K562 (cell line): ENCODE data around the gene SH3PXD2B. TPM values are rescaled to one million over a fixed set of nuclear protein-coding genes. Genes with fewer than 3 reads are reported as not detected.

Experiments used
- ATAC-seq: fragments of 200-7000 bp; cut with Tn5 transposase; 3 replicates; pipeline ENCODE4 v1.9.1; 2020; ENCODE audit warnings: moderate library complexity
- BruUV-seq: library from RNA; stranded (reverse); fragments of 400-500 nt; replicated peaks from 2 replicates; lab custom pipeline; 2021; lab: Mats Ljungman, UMichigan
- CTCF ChIA-PET: fragments of 300-600 bp; formaldehyde crosslinking; extraction: SDS; loops from one replicate; lab custom pipeline; 2021; ENCODE audit warnings: low intra/inter-chr PET ratio; lab: Yijun Ruan, JAX
- POLR2A ChIA-PET: fragments of 300-600, 350-650 bp; sonication (Branson Sonifier 250); formaldehyde crosslinking; extraction: SDS; loops from one replicate; lab custom pipeline; 2021; ENCODE audit warnings: antibody characterized with exemption, inconsistent platforms; lab: Yijun Ruan, JAX
- DNase-seq, 4 experiments: peaks; one replicate each; pipeline versions ENCODE4 v3.0.0 to v3.0.0-alpha.2; 2011 to 2018; ENCODE audit warnings: low spot score in 3 of 4, mixed read lengths in 3 of 4; ENCODE audit errors: extremely low read depth in 1 of 4
- FAIRE-seq: peaks from 2 replicates; lab custom pipeline; 2011; peaks lifted over from hg19 to GRCh38; lab: Jason Lieb, UNC
- H2AFZ ChIP-seq: 2 replicates; pipeline ENCODE4 v1.6.0; 2011; ENCODE audit warnings: low read depth, low read length, control low read depth, inconsistent platforms
- H3K27ac ChIP-seq: fragments of 200-600 bp; 3 replicates; pipeline ENCODE4 v1.8.0; 2011; ENCODE audit warnings: low read depth, mild to moderate bottlenecking, control low read depth, inconsistent platforms, low read length, moderate library complexity, mixed read lengths; ENCODE audit errors: extremely low read depth
- H3K27me3 ChIP-seq, 2 experiments: fragments of 300-600 bp in 1 of 2; 2 replicates in 1 of 2; 3 replicates in 1 of 2; pipeline versions ENCODE4 v1.6.0 to v1.8.0; 2011; ENCODE audit warnings: inconsistent platforms in 2 of 2, low read length in 2 of 2, mild to moderate bottlenecking in 1 of 2, mixed read lengths in 1 of 2, moderate library complexity in 1 of 2; ENCODE audit not compliant: control insufficient read depth in 2 of 2, insufficient read depth in 2 of 2
- H3K36me3 ChIP-seq: fragments of 300-600 bp; 3 replicates; pipeline ENCODE4 v1.8.0; 2011; ENCODE audit warnings: mild to moderate bottlenecking, low read length, inconsistent platforms; ENCODE audit not compliant: control insufficient read depth, insufficient read depth
- H3K4me1 ChIP-seq, 2 experiments: fragments of 200-600 bp in 1 of 2; replicated peaks in 1 of 2; 2 replicates in 1 of 2; 3 replicates in 1 of 2; pipeline versions ENCODE4 v1.5.1 to v1.8.0; 2011; ENCODE audit warnings: inconsistent platforms in 2 of 2, low read length in 2 of 2, mild to moderate bottlenecking in 1 of 2, mixed read lengths in 1 of 2, moderate library complexity in 1 of 2; ENCODE audit not compliant: control insufficient read depth in 2 of 2, insufficient read depth in 2 of 2
- H3K4me2 ChIP-seq: 2 replicates; pipeline ENCODE4 v1.6.1; 2011; ENCODE audit warnings: low read length, control low read depth, inconsistent platforms, mixed read lengths; ENCODE audit not compliant: insufficient read depth
- H3K4me3 ChIP-seq: fragments of 200-600 bp; sonication (generic), shearing (Covaris generic); 2 replicates; pipeline ENCODE4 v1.5.1; 2016; ENCODE audit warnings: control low read depth, inconsistent platforms
- H3K79me2 ChIP-seq: fragments of 200-600 bp; 3 replicates; pipeline ENCODE4 v1.8.0; 2011; ENCODE audit warnings: low read length, inconsistent platforms; ENCODE audit not compliant: control insufficient read depth, insufficient read depth
- H3K9ac ChIP-seq, 2 experiments: 2 replicates each; pipeline versions ENCODE4 v1.6.0 to v1.6.1; 2011; ENCODE audit warnings: low read depth in 2 of 2, low read length in 2 of 2, control low read depth in 1 of 2, inconsistent platforms in 1 of 2, mild to moderate bottlenecking in 1 of 2, mixed read lengths in 1 of 2; ENCODE audit not compliant: insufficient read depth in 1 of 2
- H3K9me1 ChIP-seq: one replicate; pipeline ENCODE4 v1.6.0; 2011; ENCODE audit warnings: inconsistent platforms, mild to moderate bottlenecking, low read length, moderate library complexity; ENCODE audit not compliant: control insufficient read depth, insufficient read depth
- H3K9me3 ChIP-seq: replicated peaks from 2 replicates; pipeline ENCODE4 v1.5.1; 2011; ENCODE audit warnings: low read depth, low read length, inconsistent platforms; ENCODE audit not compliant: control insufficient read depth, insufficient read depth
- H4K20me1 ChIP-seq: replicated peaks from 2 replicates; pipeline ENCODE4 v1.6.1; 2011; ENCODE audit warnings: low read length, inconsistent platforms, mixed read lengths; ENCODE audit not compliant: control insufficient read depth, insufficient read depth
- CGGBP1 ChIP-seq: fragments of 250-450 bp; sonication (Bioruptor Pico); IDR thresholded peaks from 2 replicates; pipeline ENCODE4 v1.9.0; 2021; ENCODE audit warnings: mild to moderate bottlenecking
- CHD4 ChIP-seq: fragments of 200-600 bp; sonication (generic); IDR thresholded peaks from 3 replicates; pipeline ENCODE4 v1.6.1; 2012; ENCODE audit warnings: low read depth, mild to moderate bottlenecking, mixed read lengths, low read length, inconsistent platforms; ENCODE audit not compliant: insufficient read depth, insufficient replicate concordance, poor library complexity, severe bottlenecking
- CTCFL ChIP-seq: IDR thresholded peaks from 2 replicates; pipeline ENCODE4 v1.6.1; 2011; ENCODE audit warnings: borderline replicate concordance, low read depth, mild to moderate bottlenecking, moderate library complexity, low read length; ENCODE audit not compliant: insufficient read depth, poor library complexity, severe bottlenecking
- FOSL1 ChIP-seq: fragments of 200-800 bp; sonication (Bioruptor generic); conservative IDR thresholded peaks from 2 replicates; pipeline ENCODE4 v1.6.1; 2016; ENCODE audit warnings: missing genetic modification characterization, missing compliant biosample characterization
- JUND ChIP-seq, 2 experiments: IDR thresholded peaks; 2 replicates in 1 of 2; 3 replicates in 1 of 2; pipeline ENCODE4 v1.6.1; 2011; ENCODE audit warnings: borderline replicate concordance in 2 of 2, low read depth in 2 of 2, low read length in 2 of 2, improper control_type of control experiment in 1 of 2, missing biosample characterization in 1 of 2, missing genetic modification characterization in 1 of 2, missing genetic modification reagents in 1 of 2
- MEIS2 ChIP-seq: fragments of 450-650 bp; IDR thresholded peaks from 2 replicates; pipeline ENCODE4 v1.6.1; 2014; ENCODE audit warnings: mild to moderate bottlenecking; ENCODE audit not compliant: partially characterized antibody
- NFE2 ChIP-seq: IDR thresholded peaks from 2 replicates; pipeline ENCODE4 v1.6.1; 2014; ENCODE audit warnings: antibody characterized with exemption, low read depth
- POU5F1 ChIP-seq: fragments of 150-350 bp; IDR thresholded peaks from 2 replicates; pipeline ENCODE4 v1.6.1; 2014; ENCODE audit warnings: borderline replicate concordance, low read length, low read depth, mild to moderate bottlenecking; ENCODE audit not compliant: partially characterized antibody
- RBM14 ChIP-seq: fragments of 200-400 bp; formaldehyde crosslinking; IDR thresholded peaks from 2 replicates; pipeline ENCODE4 v1.6.1; 2018; ENCODE audit warnings: low read depth, mild to moderate bottlenecking, low read length, moderate library complexity, borderline replicate concordance; ENCODE audit not compliant: insufficient read depth
- ZNF133 ChIP-seq: fragments of 250-450 bp; sonication (Bioruptor Pico); IDR thresholded peaks from 2 replicates; pipeline ENCODE4 v1.4.0; 2020; ENCODE audit warnings: mild to moderate bottlenecking
- ZNF212 ChIP-seq: fragments of 450-650 bp; formaldehyde crosslinking; IDR thresholded peaks from 2 replicates; pipeline ENCODE4 v1.4.0; 2020; ENCODE audit warnings: mild to moderate bottlenecking
- WGBS: fragments of 100-300 bp; shearing (Covaris generic); methylation state at CpG from one replicate; pipeline ENCODE4 v1.1.6; 2016; ENCODE audit warnings: low coverage, mixed read lengths; ENCODE audit not compliant: insufficient coverage; ENCODE audit errors: missing lambda C conversion rate; 5-methylcytosine and 5-hydroxymethylcytosine counted together
- in situ Hi-C: fragments of 300-500 bp; cut with MboI; formaldehyde crosslinking; loops from 4 replicates; pipeline ENCODE4 v1.15.0; 2018; ENCODE audit warnings: inconsistent platforms, mixed read lengths
- intact Hi-C: fragments of 100-400 bp; cut with micrococcal nuclease; formaldehyde crosslinking; loops from 2 replicates; pipeline ENCODE4 v1.14.2; 2022
- polyA plus RNA-seq, 8 experiments: library from polyadenylated mRNA; depleted of rRNA in 4 of 8; stranded (reverse) in 5 of 8; unstranded in 3 of 8; fragments of >200 nt; fragmentation: Nextera tagmentation in 2 of 8; fragmentation: Illumina TruSeq in 1 of 8; extraction: Ambion mirVana in 2 of 8; extraction: Trizol in 1 of 8; gene quantifications; 2 replicates each; pipeline versions ENCODE4 v1.2.1 to v1.2.3, GENCODE V29; 2011 to 2014; ENCODE audit warnings: inconsistent platforms in 1 of 8, missing spikeins in 1 of 8
- total RNA-seq, 7 experiments: library from RNA; depleted of rRNA in 6 of 7; stranded (reverse); fragments of >200 nt in 6 of 7; fragmentation: Illumina TruSeq in 2 of 7; extraction: Trizol in 2 of 7; gene quantifications; 2 replicates each; pipeline versions ENCODE4 v1.2.1 to v1.2.3, GENCODE V29; 2011 to 2021; ENCODE audit warnings: low replicate concordance in 1 of 7

Gene SH3PXD2B
- total and polyA plus RNA-seq, 9 of the 15 experiments (the other 6 are each of a cell fraction or from before 2014, with no cell fraction given), result 0.04 to 0.66 (median 0.19) TPM

GRCh38 chr5:172299916-172300439, 154.3 kb downstream of the SH3PXD2B start:
- intact Hi-C loops, result loop anchor here (10.0 kb wide), 1 partner anchor 385 kb away; no protein-coding TSS in a partner anchor
- no peaks in the 10 kb centered on the region for H4K20me1 ChIP-seq
- H3K9me1 ChIP-seq, result no peaks in the 10 kb centered on the region
- CTCF ChIA-PET, result no interaction called here
- no peak for TF ChIP-seq CHD4
- no peak for TF ChIP-seq CTCFL
- no peak for TF ChIP-seq MEIS2
- TF ChIP-seq FOSL1, result peak; percentile 62
- TF ChIP-seq ZNF212, result no peak
- TF ChIP-seq RBM14, result no peak
- TF ChIP-seq POU5F1, result no peak
- no peak for TF ChIP-seq ZNF133 (CRISPR knock-in tag)
- no peak for TF ChIP-seq NFE2
- TF ChIP-seq CGGBP1, result no peak
- TF ChIP-seq JUND (IDR thresholded peaks at IDR 0.05; ENCODE audit: borderline replicate concordance, low read depth, low read length), result peak; percentile 30; the same call in 1 of the 2 replicates
- no peak for TF ChIP-seq JUND (tag; IDR thresholded peaks at IDR 0.05; ENCODE audit: borderline replicate concordance, low read depth, low read length)
- TF ChIP-seq, all 486 proteins: peak for 2
- FAIRE-seq, result peak; percentile 29
- Histone ChIP-seq H3K9me3 (no peaks in the 10 kb centered on the region), H3K36me3 (no peaks in the 10 kb centered on the region), H3K4me2 (no peak overlapping the region), H3K79me2 (no peaks in the 10 kb centered on the region), H3K4me1 (no peaks in the 10 kb centered on the region), H3K27ac (no peak overlapping the region), H3K27me3 (peaks cover 0 to 16% of the 10 kb centered on the region in 2 experiments; a peak in 3 of 5 replicates), H3K4me3 (no peak overlapping the region), H2AFZ (no peak overlapping the region), H3K9ac (no peak overlapping the region)
- peak in 1 of 4 experiments; percentile 6 for DNase-seq
- POLR2A ChIA-PET, result interaction anchor here (0.6 kb wide), 1 partner anchor 110 kb away, joined by 3 read pairs; no protein-coding TSS in a partner anchor
- in situ Hi-C loops, result no loop called here
- no peak for ATAC-seq
- no TSS peak for BruUV-seq
- 0% methylated on average over 2 of the region's 2 CpGs for WGBS
